KMS-11 (cell line): Measurements from ENCODE around the gene MKRN2.

Experiments
- H2AFZ ChIP-seq: fragments of 200-600 bp; sonication (generic); 2 replicates; pipeline ENCODE4 v1.6.1; 2016; ENCODE audit warnings: antibody characterized with exemption, mixed run types, low read depth
- H3K27ac ChIP-seq: fragments of 200-600 bp; sonication (generic); 2 replicates; pipeline ENCODE4 v1.6.1; 2016; ENCODE audit warnings: mild to moderate bottlenecking, mixed run types
- H3K27me3 ChIP-seq: fragments of 200-600 bp; sonication (generic); 2 replicates; pipeline ENCODE4 v1.6.1; 2017; ENCODE audit warnings: mild to moderate bottlenecking, low read depth, mixed run types, moderate library complexity; ENCODE audit not compliant: insufficient read depth
- H3K36me3 ChIP-seq: fragments of 200-600 bp; sonication (generic); 2 replicates; pipeline ENCODE4 v1.6.1; 2017; ENCODE audit warnings: mild to moderate bottlenecking, mixed run types; ENCODE audit not compliant: insufficient read depth
- H3K4me1 ChIP-seq: fragments of 200-600 bp; sonication (generic); 2 replicates; pipeline ENCODE4 v1.6.1; 2016; ENCODE audit warnings: mild to moderate bottlenecking, low read depth, mixed run types; ENCODE audit not compliant: poor library complexity, severe bottlenecking
- H3K4me2 ChIP-seq: fragments of 200-600 bp; sonication (generic); 2 replicates; pipeline ENCODE4 v1.7.0; 2016; ENCODE audit warnings: mild to moderate bottlenecking, mixed run types
- H3K4me3 ChIP-seq: fragments of 200-600 bp; sonication (generic); IDR thresholded peaks from 2 replicates; pipeline ENCODE4 v1.6.1; 2017; ENCODE audit warnings: low read depth, low read length, mixed read lengths; ENCODE audit not compliant: insufficient read depth
- H3K79me2 ChIP-seq: fragments of 200-600 bp; sonication (generic); 2 replicates; pipeline ENCODE4 v1.6.1; 2016; ENCODE audit warnings: low read depth, mixed run types; ENCODE audit not compliant: insufficient read depth
- H3K9ac ChIP-seq: fragments of 200-600 bp; sonication (generic); 2 replicates; pipeline ENCODE4 v1.6.1; 2016; ENCODE audit warnings: mild to moderate bottlenecking, mixed run types
- H4K20me1 ChIP-seq: fragments of 200-600 bp; sonication (generic); 2 replicates; pipeline ENCODE4 v1.6.1; 2016; ENCODE audit warnings: mild to moderate bottlenecking, mixed run types; ENCODE audit not compliant: insufficient read depth
- CTCF ChIP-seq: fragments of 200-600 bp; sonication (generic); conservative IDR thresholded peaks from 2 replicates; pipeline ENCODE4 v1.6.1; 2017; ENCODE audit warnings: low read depth, mild to moderate bottlenecking, antibody characterized with exemption, low read length, moderate library complexity, mixed read lengths

MKRN2 gene

GRCh38 chr3:12591456-12591855 is 34.6 kb downstream of the MKRN2 start:
- H2AFZ ChIP-seq = no peak overlapping the region
- no peaks in the 10 kb centered on the region for H3K79me2 ChIP-seq
- no peak overlapping the region for H3K9ac ChIP-seq
- H3K4me1 ChIP-seq = no peaks in the 10 kb centered on the region
- H3K27me3 ChIP-seq = no peaks in the 10 kb centered on the region
- no peak for TF ChIP-seq CTCF
- no peaks in the 10 kb centered on the region for H3K36me3 ChIP-seq
- no peak overlapping the region for H3K27ac ChIP-seq
- no peak overlapping the region for H3K4me3 ChIP-seq
- no peaks in the 10 kb centered on the region for H4K20me1 ChIP-seq
- no peak overlapping the region for H3K4me2 ChIP-seq

- Histone ChIP-seq H3K9ac (no peak overlapping the region), H3K4me1 (no peaks in the 10 kb centered on the region), H3K79me2 (no peaks in the 10 kb centered on the region), H3K36me3 (no peaks in the 10 kb centered on the region), H3K27me3 (no peaks in the 10 kb centered on the region), H3K4me2 (no peak overlapping the region), H3K4me3 (no peak overlapping the region), H2AFZ (no peak overlapping the region), H3K27ac (no peak overlapping the region), H4K20me1 (no peaks in the 10 kb centered on the region)
- TF ChIP-seq CTCF = no peak
These were observed 35.3 kb downstream of the MKRN2 start for GRCh38 chr3:12591997-12592715.

GRCh38 chr3:12593473-12593872 is 36.6 kb downstream of the MKRN2 start:
- no peak overlapping the region for H3K9ac ChIP-seq
- H2AFZ ChIP-seq = no peak overlapping the region
- H4K20me1 ChIP-seq = no peaks in the 10 kb centered on the region
- H3K27ac ChIP-seq = no peak overlapping the region
- no peaks in the 10 kb centered on the region for H3K36me3 ChIP-seq
- no peaks in the 10 kb centered on the region for H3K4me1 ChIP-seq
- no peaks in the 10 kb centered on the region for H3K27me3 ChIP-seq
- TF ChIP-seq CTCF = no peak
- H3K4me3 ChIP-seq = no peak overlapping the region
- H3K4me2 ChIP-seq = no peak overlapping the region
- no peaks in the 10 kb centered on the region for H3K79me2 ChIP-seq

- Histone ChIP-seq H3K36me3 (no peaks in the 10 kb centered on the region; the same call in 1 of the 2 replicates), H3K9ac (no peak overlapping the region), H3K4me3 (no peak overlapping the region), H3K4me2 (no peak overlapping the region), H3K27ac (no peak overlapping the region), H3K4me1 (peaks cover 12% of the 10 kb centered on the region), H3K79me2 (no peaks in the 10 kb centered on the region; the same call in 1 of the 2 replicates), H2AFZ (no peak overlapping the region), H3K27me3 (no peaks in the 10 kb centered on the region), H4K20me1 (no peaks in the 10 kb centered on the region)
- TF ChIP-seq CTCF = no peak
These were observed 42.0 kb downstream of the MKRN2 start for GRCh38 chr3:12598890-12599289.
